ENCODE results near the gene TMEM253. TPM values are rescaled to one million over a fixed set of nuclear protein-coding genes. Genes with fewer than 3 reads are reported as not detected.

TMEM253 gene
- total RNA-seq, 1 experiment from 2014 or later: 0.59 TPM

- BruUV-seq (replicated peaks): no TSS peak
- no peak overlapping the region for H2AFZ ChIP-seq (ENCODE audit: low read depth, low read length, poor library complexity, severe bottlenecking)
- ChIA-PET CTCF (interaction anchor here (1.0 to 3.5 kb wide), 7 partner anchors 10 to 248 kb away, joined by 3 to 60 read pairs (median 19); no protein-coding TSS in a partner anchor), POLR2A (interaction anchor here (1.0 to 1.7 kb wide), 3 partner anchors 10 to 37 kb away, joined by 3 to 14 read pairs (median 5); no protein-coding TSS in a partner anchor), RAD21 (ENCODE audit: low non-redundant PET in 1 of 2, low total read pairs in 2 of 2, uncharacterized antibody in 2 of 2, unreplicated experiment in 2 of 2) (interaction anchor here (1.1 to 1.9 kb wide), 6 partner anchors 13 to 90 kb away, joined by 3 to 16 read pairs (median 7); no protein-coding TSS in a partner anchor)
- peak overlapping the region; percentile 69 to 74 for H3K4me3 ChIP-seq (replicated peaks in 1 of 2; ENCODE audit: low read depth in 1 of 2, low read length in 2 of 2)
- no peaks in the 10 kb centered on the region for H4K20me1 ChIP-seq (ENCODE audit: insufficient read depth)
- peak overlapping the region; percentile 90 for H3K9ac ChIP-seq (ENCODE audit: low read length)
- ATAC-seq: no peak
- H3K4me1 ChIP-seq (ENCODE audit: control insufficient read depth in 1 of 2, insufficient read depth in 2 of 2, low read length in 2 of 2): peaks cover 47 to 71% of the 10 kb centered on the region in 2 experiments
- H3K79me2 ChIP-seq (ENCODE audit: insufficient read depth, low read length): no peaks in the 10 kb centered on the region
- H3K4me2 ChIP-seq (ENCODE audit: low read length): peak overlapping the region; percentile 92
- DNase-seq (ENCODE audit: low read depth, low spot score): no peak
- peak overlapping the region; percentile 95 for H3K27ac ChIP-seq (ENCODE audit: low read depth, low read length)
- no peaks in the 10 kb centered on the region for H3K27me3 ChIP-seq (ENCODE audit: insufficient read depth, low read length)
- H3K36me3 ChIP-seq (ENCODE audit: control insufficient read depth in 1 of 2, insufficient read depth in 2 of 2, low read length in 2 of 2): no peaks in the 10 kb centered on the region
- intact Hi-C loops (cut with micrococcal nuclease): loop anchor here (10.0 kb wide), 1 partner anchor 250 kb away; no protein-coding TSS in a partner anchor
- no peaks in the 10 kb centered on the region for H3K9me2 ChIP-seq (ENCODE audit: insufficient read depth)
- TF ChIP-seq EZH2phosphoT487 (IDR thresholded peaks at IDR 0.05; ENCODE audit: borderline replicate concordance) (no peak), MAX (IDR thresholded peaks at IDR 0.05) (no peak), POLR2AphosphoS5 (IDR thresholded peaks at IDR 0.05; ENCODE audit: low read depth, low read length) (no peak), SP1 (IDR thresholded peaks at IDR 0.05; ENCODE audit: low read depth) (no peak), ELF1 (IDR thresholded peaks at IDR 0.05; ENCODE audit: borderline replicate concordance, low read depth) (no peak), FOSL1 (IDR thresholded peaks at IDR 0.05; ENCODE audit: low read depth) (no peak), SRF (IDR thresholded peaks at IDR 0.05; ENCODE audit: low read depth) (no peak), ZFX (IDR thresholded peaks at IDR 0.05) (no peak), POLR2A (IDR thresholded peaks at IDR 0.05; ENCODE audit: borderline replicate concordance, extremely low read depth, insufficient read depth, insufficient read length) (no peak), TCF7L2 (IDR thresholded peaks at IDR 0.05; ENCODE audit: borderline replicate concordance, extremely low read depth, insufficient read depth, insufficient read length) (no peak)
- H3K9me3 ChIP-seq (ENCODE audit: control insufficient read depth in 1 of 2, insufficient read depth in 1 of 2, low read depth in 1 of 2, low read length in 2 of 2): no peaks in the 10 kb centered on the region
Observed at GRCh38 chr14:21105095-21105494, 4.2 kb downstream of the TMEM253 start.

- Histone ChIP-seq H3K9me2 (ENCODE audit: insufficient read depth) (no peaks in the 10 kb centered on the region), H3K27me3 (ENCODE audit: insufficient read depth, low read length) (no peaks in the 10 kb centered on the region), H3K4me2 (ENCODE audit: low read length) (peak overlapping the region; percentile 66), H3K4me1 (ENCODE audit: control insufficient read depth in 1 of 2, insufficient read depth in 2 of 2, low read length in 2 of 2) (peaks cover 47 to 68% of the 10 kb centered on the region in 2 experiments), H3K27ac (ENCODE audit: low read depth, low read length) (no peak overlapping the region), H4K20me1 (ENCODE audit: insufficient read depth) (no peaks in the 10 kb centered on the region), H3K79me2 (ENCODE audit: insufficient read depth, low read length) (no peaks in the 10 kb centered on the region), H3K4me3 (replicated peaks in 1 of 2; ENCODE audit: low read depth in 1 of 2, low read length in 2 of 2) (no peak overlapping the region), H3K9me3 (ENCODE audit: control insufficient read depth in 1 of 2, insufficient read depth in 1 of 2, low read depth in 1 of 2, low read length in 2 of 2) (no peaks in the 10 kb centered on the region), H3K9ac (ENCODE audit: low read length) (no peak overlapping the region), H3K36me3 (ENCODE audit: control insufficient read depth in 1 of 2, insufficient read depth in 2 of 2, low read length in 2 of 2) (no peaks in the 10 kb centered on the region), H2AFZ (ENCODE audit: low read depth, low read length, poor library complexity, severe bottlenecking) (peak overlapping the region; percentile 97)
- no peak for TF ChIP-seq POLR2A (IDR thresholded peaks at IDR 0.05; ENCODE audit: borderline replicate concordance, extremely low read depth, insufficient read depth, insufficient read length)
- no peak for TF ChIP-seq ZFX (IDR thresholded peaks at IDR 0.05)
- TF ChIP-seq POLR2AphosphoS5 (IDR thresholded peaks at IDR 0.05; ENCODE audit: low read depth, low read length): no peak
- ChIA-PET CTCF (interaction anchor here (1.1 to 3.5 kb wide), 3 partner anchors 38 to 131 kb away, joined by 3 to 60 read pairs (median 59); no protein-coding TSS in a partner anchor), POLR2A (no interaction called here), RAD21 (ENCODE audit: low non-redundant PET in 1 of 2, low total read pairs in 2 of 2, uncharacterized antibody in 2 of 2, unreplicated experiment in 2 of 2) (no interaction called here)
- intact Hi-C loops (cut with micrococcal nuclease): loop anchor here (10.0 kb wide), 1 partner anchor 251 kb away; no protein-coding TSS in a partner anchor
- DNase-seq (ENCODE audit: low read depth, low spot score) (no peak), ATAC-seq (no peak)
- no TSS peak for BruUV-seq (replicated peaks)
Observed at GRCh38 chr14:21106176-21106497, 5.3 kb downstream of the TMEM253 start.
